ENCODE measurements around the gene ARFGAP3.

The ARFGAP3 gene

GRCh38 chr22:42863349-42863961 is 6.4 kb upstream of the ARFGAP3 start:
- DNase-seq (ENCODE audit: low read depth in 2 of 2) = peak; percentile 76 to 83

DNA sequence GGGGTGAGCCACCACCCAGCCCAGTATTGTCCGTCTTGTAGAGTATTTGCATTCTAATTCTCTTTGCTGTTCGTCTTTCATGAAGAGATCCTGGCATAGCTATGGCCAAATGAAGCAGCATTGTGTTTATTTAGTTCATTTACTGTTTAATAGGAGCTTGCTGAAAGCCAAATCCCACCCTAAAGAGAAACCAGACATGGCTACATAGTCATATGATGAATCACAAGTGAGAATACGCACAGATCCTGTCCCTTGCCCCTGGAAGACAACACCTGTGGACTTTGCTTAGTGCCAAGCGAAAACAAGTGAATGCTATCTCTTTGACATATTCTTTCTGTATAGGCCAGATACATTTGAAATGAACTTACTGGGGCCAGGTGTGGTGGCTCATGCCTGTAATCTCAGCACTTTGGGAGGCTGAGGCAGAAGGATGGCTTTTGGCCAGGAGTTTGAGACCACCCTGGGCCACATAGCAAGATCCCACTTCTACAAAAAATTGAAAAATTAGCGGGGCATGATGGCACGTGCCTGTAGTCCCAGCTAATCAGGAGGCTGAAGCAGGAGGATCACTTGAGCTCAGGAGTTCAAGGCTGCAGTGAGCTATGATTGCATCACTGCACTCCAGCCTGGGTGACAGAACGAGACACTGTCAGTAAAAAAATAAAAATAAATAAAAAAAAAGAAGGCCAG is 5.1 kb upstream of the ARFGAP3 start:
- peak in 1 of 2 experiments; percentile 9 for DNase-seq (ENCODE audit: low read depth in 2 of 2)

DNA sequence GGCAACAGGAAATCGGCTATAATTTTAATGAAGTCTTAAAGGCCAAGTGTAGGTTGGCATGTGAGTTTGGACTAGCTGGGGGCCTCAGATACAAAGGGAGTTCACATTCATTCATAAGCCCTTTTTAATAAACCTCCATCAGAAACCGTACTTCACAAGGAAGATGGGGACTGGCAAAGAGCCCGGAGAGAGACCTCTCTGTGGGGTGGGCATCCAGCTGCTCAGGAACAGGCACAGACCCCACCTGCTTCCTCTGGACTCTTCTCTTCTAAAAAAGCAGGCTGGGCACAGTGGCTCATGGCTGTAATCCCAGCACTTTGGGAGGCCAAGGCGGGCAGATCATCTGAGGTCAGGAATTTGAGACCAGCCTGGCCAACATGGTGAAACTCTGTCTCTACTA is 3.9 kb upstream of the ARFGAP3 start:
- no peak for DNase-seq (ENCODE audit: low read depth in 2 of 2)

DNA sequence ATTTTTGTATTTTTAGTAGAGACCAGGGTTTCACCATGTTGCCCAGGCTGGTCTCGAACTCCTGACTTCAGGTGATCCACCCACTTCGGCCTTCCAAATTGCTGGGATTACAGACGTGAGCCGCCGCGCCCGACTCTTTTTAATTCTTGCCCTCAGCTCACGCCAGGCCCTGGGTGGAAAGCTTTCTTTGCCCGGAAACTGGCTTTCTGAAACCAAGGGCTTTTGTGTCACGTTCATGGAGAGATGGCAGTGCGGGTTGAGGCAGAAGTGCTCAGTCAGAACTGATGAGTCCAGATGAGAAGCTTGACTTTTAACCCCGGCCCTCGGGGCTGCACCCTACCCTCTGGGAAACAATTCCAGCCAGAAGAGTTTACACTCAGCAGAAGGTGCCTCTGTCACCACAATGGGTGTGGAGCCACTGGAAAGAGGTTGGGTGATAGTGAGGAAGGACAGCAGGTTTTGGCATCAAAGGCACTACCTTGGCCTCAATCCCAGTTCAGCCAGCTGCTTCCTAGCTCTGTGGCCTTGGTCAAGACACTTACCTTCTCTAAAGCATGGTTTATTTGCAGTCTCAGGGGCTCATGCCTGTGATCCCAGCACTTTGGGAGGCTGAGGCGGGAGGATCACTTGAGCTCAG is 890 bp upstream of the ARFGAP3 start:
- DNase-seq (ENCODE audit: low read depth in 2 of 2) = no peak

- no peak for DNase-seq (ENCODE audit: low read depth in 2 of 2)
Observed at GRCh38 chr22:42856179-42856864, 751 bp downstream of the ARFGAP3 start.

DNA sequence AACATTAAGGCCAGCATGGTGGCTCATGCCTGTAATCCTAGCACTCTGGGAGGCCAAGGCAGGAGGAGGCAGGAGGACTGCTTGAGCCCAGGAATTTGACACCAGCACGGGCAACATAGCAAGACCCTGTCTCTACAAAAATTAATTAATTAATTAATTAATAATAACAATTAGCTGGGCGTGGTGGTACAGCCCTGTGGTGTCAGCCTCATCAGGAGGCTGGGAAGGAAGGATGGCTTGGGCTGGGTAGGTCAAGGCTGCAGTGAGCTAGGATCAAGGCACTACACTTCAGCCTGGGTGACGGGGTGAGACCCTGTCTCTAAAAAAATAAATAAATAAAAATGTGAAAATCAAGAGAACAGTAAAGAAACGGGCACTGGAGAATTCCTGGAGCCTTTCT is 1.4 kb downstream of the ARFGAP3 start:
- DNase-seq (ENCODE audit: low read depth in 2 of 2) = no peak

DNA sequence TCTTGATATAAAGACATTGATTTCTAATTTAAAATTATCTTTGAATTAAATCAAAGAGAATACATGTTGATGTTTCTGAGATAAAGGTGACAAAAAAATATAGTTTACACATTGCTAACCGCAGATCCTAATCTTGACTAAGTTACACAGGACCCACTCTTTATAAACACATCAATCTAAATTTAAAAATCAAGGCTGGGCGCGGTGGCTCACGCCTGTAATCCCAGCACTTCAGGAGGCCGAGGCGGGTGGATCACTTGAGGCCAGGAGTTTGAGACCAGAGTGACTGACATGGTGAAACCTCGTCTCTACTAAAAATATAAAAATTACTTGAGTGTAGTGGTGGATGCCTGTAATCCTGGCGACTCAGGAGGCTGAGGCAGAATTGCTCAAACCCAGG is 1.9 kb downstream of the ARFGAP3 start:
- no peak for DNase-seq (ENCODE audit: low read depth in 2 of 2)

DNA sequence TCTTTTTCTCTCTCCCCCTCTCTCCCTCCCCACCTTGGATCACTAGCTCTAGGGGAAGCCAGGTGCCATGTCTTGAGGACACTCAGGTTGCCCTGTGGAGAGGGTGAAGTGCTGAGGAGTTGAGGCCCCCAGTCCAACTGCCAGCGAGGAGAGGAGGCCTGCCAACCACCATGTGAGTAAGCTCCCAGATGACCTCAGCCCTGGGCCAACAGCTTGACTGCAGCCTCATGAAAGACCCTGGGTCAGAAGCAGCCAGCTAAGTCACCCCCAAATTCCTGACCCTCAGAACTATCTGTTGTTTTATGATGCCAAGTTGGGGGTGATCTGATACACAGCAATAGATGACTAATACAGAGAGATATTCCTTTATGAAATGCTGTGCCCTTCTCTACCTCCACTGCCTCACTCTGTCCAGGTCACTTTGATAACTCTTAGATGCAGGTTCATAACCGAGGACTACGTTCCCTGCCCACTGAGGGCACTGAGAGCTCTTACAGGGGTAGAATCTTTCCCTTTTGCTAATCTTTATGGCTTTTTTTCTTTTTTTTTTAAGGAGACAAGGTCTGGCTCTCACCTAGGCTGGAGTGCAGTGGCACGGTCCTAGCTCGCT is 8.0 kb downstream of the ARFGAP3 start:
- DNase-seq (ENCODE audit: low read depth in 2 of 2) = no peak

DNA sequence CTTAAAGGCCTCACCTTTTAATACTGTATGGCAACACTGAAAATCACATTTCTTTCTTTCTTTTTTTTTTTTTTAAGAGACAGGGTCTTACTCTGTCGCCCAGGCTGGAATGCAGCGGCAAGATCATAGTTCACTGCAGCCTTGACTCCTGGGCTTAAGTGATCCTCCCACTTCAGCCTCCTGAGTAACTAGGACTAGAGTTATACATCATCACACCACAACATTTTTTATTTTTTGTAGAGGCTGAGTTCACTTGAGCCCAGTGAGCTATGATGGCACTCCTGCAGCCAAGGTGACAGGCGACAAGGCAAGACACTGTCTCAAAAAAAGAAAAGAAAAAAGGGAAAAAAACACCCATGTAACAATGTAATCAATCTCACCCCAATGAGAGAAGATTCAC is 10.0 kb downstream of the ARFGAP3 start:
- DNase-seq (ENCODE audit: low read depth in 2 of 2) = no peak

GRCh38 chr22:42844756-42845155 is 12.3 kb downstream of the ARFGAP3 start:
- DNase-seq (ENCODE audit: low read depth in 2 of 2) = no peak

DNA sequence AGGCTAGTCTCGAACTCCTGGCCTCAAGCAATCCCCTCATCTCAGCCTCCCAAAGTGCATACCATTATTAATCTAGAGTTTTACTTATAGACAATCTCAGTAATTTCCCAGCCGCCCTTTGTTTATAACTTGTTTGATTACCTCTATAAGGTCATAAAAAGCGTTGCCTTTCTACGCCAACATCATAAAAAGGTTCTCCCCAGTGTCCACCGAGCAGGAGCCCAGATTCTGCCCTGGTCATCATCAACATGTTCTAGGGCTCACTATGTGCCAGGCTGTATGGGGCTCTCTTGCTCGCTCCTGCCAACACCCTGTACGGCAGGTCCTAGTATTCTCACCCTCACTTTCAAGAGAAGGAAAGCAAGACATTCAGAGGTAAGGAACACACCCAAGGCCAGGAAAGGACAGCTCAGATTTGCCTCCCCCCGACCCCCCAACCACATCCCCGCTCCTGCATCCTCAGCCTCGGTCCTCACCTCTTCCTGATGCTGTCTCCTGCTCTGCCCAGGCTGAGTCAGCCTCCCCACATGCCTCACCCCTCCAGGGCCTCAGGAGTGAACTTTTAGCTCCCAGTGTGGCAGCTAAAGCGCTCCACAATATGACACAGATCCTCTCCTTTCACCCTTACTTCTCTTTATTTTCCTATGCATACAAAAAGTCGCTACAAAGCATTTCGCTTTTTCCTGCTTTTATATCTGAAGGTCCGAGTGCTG is 14.3 kb downstream of the ARFGAP3 start:
- no peak for DNase-seq (ENCODE audit: low read depth in 2 of 2)

DNA sequence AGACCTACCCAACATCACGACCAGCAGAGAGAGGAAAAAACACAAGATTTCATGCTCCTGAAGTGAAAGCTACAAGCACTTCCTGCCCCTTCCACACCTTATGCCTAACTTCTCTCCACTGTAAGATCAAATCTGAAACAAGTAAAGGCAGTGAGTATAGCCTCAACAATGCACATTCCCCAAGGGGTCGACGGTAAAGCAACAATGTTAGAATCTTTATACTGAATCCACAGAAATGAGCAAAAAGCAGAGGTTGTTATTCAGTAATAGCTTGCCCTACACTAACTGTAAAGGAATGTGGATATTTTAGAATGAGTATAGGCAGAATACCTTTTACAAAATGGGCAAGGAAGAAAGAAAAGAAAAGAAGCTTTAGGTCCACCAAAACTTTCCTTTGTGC is 15.6 kb downstream of the ARFGAP3 start:
- no peak for DNase-seq (ENCODE audit: low read depth in 2 of 2)

DNA sequence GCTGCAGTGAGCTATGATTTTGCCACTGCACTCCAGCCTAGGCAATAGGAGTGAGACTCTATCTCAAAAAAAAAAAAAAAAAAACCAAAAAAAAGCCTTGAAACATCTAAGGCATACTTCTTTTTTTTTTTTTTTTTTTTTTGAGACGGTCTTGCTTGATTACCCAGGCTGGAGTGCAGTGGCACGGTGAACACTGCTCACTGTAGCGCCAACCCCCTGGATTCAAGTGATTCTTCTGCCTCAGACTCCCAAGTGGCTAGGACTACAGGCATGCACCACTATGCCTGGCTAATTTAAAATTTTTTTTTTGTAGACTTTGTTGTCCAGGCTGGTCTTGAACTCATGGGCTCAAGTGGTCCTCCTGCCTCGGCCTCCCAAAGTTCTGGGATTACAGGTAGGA is 19.5 kb downstream of the ARFGAP3 start:
- DNase-seq (ENCODE audit: low read depth in 2 of 2) = no peak

GRCh38 chr22:42836026-42836425 is 21.0 kb downstream of the ARFGAP3 start:
- no peak for DNase-seq (ENCODE audit: low read depth in 2 of 2)

GRCh38 chr22:42834177-42834949 is 22.7 kb downstream of the ARFGAP3 start:
- no peak for DNase-seq (ENCODE audit: low read depth in 2 of 2)

DNA sequence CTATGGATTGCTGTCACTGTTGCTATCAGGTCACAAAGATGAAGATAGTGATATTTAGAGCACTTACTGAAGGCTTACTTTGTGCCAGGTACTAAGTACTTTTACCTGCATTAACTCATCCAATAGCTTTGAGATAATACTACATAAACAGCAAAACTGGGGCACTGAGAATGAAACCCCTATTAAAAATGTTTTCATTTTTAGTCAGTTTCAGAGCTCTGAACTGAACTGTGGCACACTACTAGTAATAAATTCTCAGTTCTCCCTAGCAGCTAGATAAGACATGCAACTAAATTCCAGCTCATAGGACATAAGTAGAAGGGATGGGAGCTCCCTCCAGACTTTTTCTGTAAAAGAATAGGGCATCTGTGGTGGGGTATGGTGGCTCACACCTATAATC is 24.0 kb downstream of the ARFGAP3 start:
- DNase-seq (ENCODE audit: low read depth in 2 of 2) = no peak

- DNase-seq (ENCODE audit: low read depth in 2 of 2) = no peak
Observed at GRCh38 chr22:42831712-42832111, 25.4 kb downstream of the ARFGAP3 start.

DNA sequence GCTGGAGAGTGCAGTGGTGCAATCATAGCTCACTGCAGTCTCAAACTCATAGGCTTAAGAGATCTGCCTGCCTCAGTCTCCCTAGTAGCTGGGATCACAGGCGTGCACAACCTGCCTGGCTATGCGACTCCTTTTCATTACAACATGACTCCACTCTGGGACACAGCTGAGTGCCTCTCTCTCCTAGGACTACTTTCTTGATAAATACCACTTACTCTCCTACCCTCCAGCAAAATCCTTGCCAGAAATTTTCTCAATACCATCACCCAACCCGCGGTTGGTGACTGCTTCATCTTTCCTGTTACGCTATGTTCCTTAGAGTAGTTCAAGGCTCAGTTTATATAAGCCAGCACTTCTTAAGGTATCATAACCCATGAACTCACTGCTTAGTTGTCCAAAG is 26.9 kb downstream of the ARFGAP3 start:
- no peak for DNase-seq (ENCODE audit: low read depth in 2 of 2)

DNA sequence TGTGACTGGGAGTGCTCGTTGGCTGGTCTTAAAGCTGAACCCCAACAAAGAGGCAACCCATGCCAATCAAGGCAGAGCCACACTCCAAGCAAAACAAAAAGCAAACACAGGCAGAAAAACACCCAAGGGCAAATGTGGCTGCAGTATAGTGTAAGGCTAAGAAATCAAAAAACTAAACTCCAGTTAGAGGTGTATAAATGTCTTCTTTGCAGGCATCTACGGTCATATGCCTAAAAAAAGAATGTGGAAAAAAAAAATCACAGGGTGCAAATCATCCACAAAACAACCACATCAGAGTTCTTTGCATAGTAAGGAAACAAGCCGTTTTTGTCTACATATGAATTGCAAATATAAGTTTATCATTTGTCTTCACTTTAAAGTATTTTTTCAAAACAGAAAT is 27.8 kb downstream of the ARFGAP3 start:
- no peak for DNase-seq (ENCODE audit: low read depth in 2 of 2)

DNA sequence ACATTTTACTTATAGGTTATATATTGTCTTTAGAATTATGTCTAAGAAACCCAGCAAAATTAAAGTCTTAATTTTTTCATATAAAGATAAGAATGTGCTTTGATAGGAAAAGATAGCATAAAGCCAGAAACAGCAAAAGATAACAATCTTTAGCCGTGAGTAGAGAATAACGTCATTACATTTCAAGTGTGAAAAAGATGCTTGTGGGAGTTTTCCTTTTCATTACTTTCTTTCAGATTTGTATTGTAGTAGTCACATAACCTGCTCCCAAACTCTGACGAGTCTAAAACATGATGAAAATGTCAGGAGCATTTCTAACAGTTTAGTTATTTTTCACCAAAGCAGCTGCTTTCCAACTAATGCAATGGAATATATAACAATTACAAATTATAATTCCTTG is 31.3 kb downstream of the ARFGAP3 start:
- DNase-seq (ENCODE audit: low read depth in 2 of 2) = no peak

- no peak for DNase-seq (ENCODE audit: low read depth in 2 of 2)
Observed at GRCh38 chr22:42821386-42821785, 35.7 kb downstream of the ARFGAP3 start.

Data from fibroblast of skin of left biceps (primary cell).